GM12878 (cell line): ENCODE results near the gene ZC3H7B. TPM values are rescaled to one million over a fixed set of nuclear protein-coding genes. Genes with fewer than 3 reads are reported as not detected.

ENCODE experiments used
- ATAC-seq: fragments of 200-7000 bp; cut with Tn5 transposase; 3 replicates; pipeline ENCODE4 v1.9.1; 2020; ENCODE audit warnings: mild to moderate bottlenecking, moderate library complexity
- BruUV-seq: library from RNA; stranded (reverse); fragments of 400-500 nt; replicated peaks from 2 replicates; lab custom pipeline; 2021; lab: Mats Ljungman, UMichigan
- CTCF ChIA-PET: fragments of 300-600 bp; sonication (Branson Sonifier 250); formaldehyde crosslinking; extraction: SDS; loops from one replicate; lab custom pipeline; 2021; ENCODE audit warnings: inconsistent platforms; lab: Yijun Ruan, JAX
- POLR2A ChIA-PET: fragments of 350-600 bp; formaldehyde crosslinking; extraction: SDS; loops from one replicate; lab custom pipeline; 2021; ENCODE audit warnings: inconsistent platforms; lab: Charles Lee
- RAD21 ChIA-PET: fragments of 300-600 bp; sonication (Branson Sonifier 250); formaldehyde crosslinking; loops from one replicate; lab custom pipeline; 2023; ENCODE audit warnings: antibody characterized with exemption; ENCODE audit not compliant: unreplicated experiment; lab: Charles Lee
- SMC1A ChIA-PET: fragments of 300-600 bp; sonication (Branson Sonifier 250); formaldehyde crosslinking; loops from one replicate; lab custom pipeline; 2023; ENCODE audit not compliant: unreplicated experiment, uncharacterized antibody; lab: Charles Lee
- DNase-seq: peaks from one replicate; pipeline ENCODE4 v3.0.0-alpha.2; 2011; ENCODE audit warnings: low read depth, low spot score
- FAIRE-seq: peaks from 3 replicates; lab custom pipeline; 2011; peaks lifted over from hg19 to GRCh38; lab: Jason Lieb, UNC
- H2AFZ ChIP-seq: 2 replicates; pipeline ENCODE4 v1.6.0; 2011; ENCODE audit warnings: low read depth, low read length, control low read depth; ENCODE audit not compliant: control insufficient read depth
- H3K27ac ChIP-seq: 2 replicates; pipeline ENCODE4 v1.5.1; 2011; ENCODE audit warnings: control low read depth; ENCODE audit not compliant: control insufficient read depth, insufficient read depth
- H3K27me3 ChIP-seq, 2 experiments: replicated peaks in 1 of 2; 2 replicates each; pipeline versions ENCODE4 v1.6.0 to v1.6.1; 2011; ENCODE audit warnings: low read length in 1 of 2; ENCODE audit not compliant: control insufficient read depth in 2 of 2, insufficient read depth in 2 of 2
- H3K36me3 ChIP-seq, 2 experiments: 2 replicates each; pipeline ENCODE4 v1.5.1; 2011; ENCODE audit warnings: low read length in 1 of 2; ENCODE audit not compliant: control insufficient read depth in 2 of 2, insufficient read depth in 2 of 2
- H3K4me1 ChIP-seq: 2 replicates; pipeline ENCODE4 v1.6.1; 2011; ENCODE audit warnings: mild to moderate bottlenecking, low read length, moderate library complexity, mixed read lengths; ENCODE audit not compliant: control insufficient read depth, insufficient read depth
- H3K4me2 ChIP-seq: 2 replicates; pipeline ENCODE4 v1.6.0; 2011; ENCODE audit warnings: control low read depth; ENCODE audit not compliant: control insufficient read depth, insufficient read depth
- H3K4me3 ChIP-seq: fragments of 200-600 bp; sonication (generic); 2 replicates; pipeline ENCODE4 v1.5.1; 2016
- H3K79me2 ChIP-seq: 2 replicates; pipeline ENCODE4 v1.6.0; 2011; ENCODE audit warnings: low read length; ENCODE audit not compliant: control insufficient read depth, insufficient read depth
- H3K9ac ChIP-seq: 2 replicates; pipeline ENCODE4 v1.8.0; 2011; ENCODE audit warnings: low read length, control low read depth, mixed read lengths; ENCODE audit not compliant: control insufficient read depth, insufficient read depth
- H3K9me3 ChIP-seq: replicated peaks from 3 replicates; pipeline ENCODE4 v1.5.1; 2011; ENCODE audit warnings: mild to moderate bottlenecking, low read length; ENCODE audit not compliant: control insufficient read depth, insufficient read depth
- H4K20me1 ChIP-seq: 2 replicates; pipeline ENCODE4 v1.6.0; 2011; ENCODE audit not compliant: control insufficient read depth, insufficient read depth
- EED ChIP-seq: sonication (generic); IDR thresholded peaks from 2 replicates; pipeline ENCODE4 v1.6.1; 2016; ENCODE audit warnings: antibody characterized with exemption, low read depth
- EGR1 ChIP-seq, 2 experiments: IDR thresholded peaks; 1 replicate in 1 of 2; 2 replicates in 1 of 2; pipeline ENCODE4 v1.6.1; 2011 to 2012; ENCODE audit warnings: low read depth in 2 of 2, low read length in 2 of 2, borderline replicate concordance in 1 of 2, mild to moderate bottlenecking in 1 of 2, moderate library complexity in 1 of 2
- ETV6 ChIP-seq, 2 experiments: fragments of 450-650 bp in 1 of 2; IDR thresholded peaks in 1 of 2; conservative IDR thresholded peaks in 1 of 2; 2 replicates each; pipeline ENCODE4 v1.6.1; 2014; ENCODE audit warnings: antibody characterized with exemption in 1 of 2, borderline replicate concordance in 1 of 2, low read depth in 1 of 2, mild to moderate bottlenecking in 1 of 2, moderate library complexity in 1 of 2
- IKZF1 ChIP-seq: fragments of 450-650 bp; conservative IDR thresholded peaks from 2 replicates; pipeline ENCODE4 v1.6.1; 2017; ENCODE audit warnings: antibody characterized with exemption, mild to moderate bottlenecking
- KAT2A ChIP-seq: conservative IDR thresholded peaks from 2 replicates; pipeline ENCODE4 v1.6.1; 2011; ENCODE audit warnings: low read depth, low read length; ENCODE audit not compliant: control insufficient read depth
- MEF2A ChIP-seq: IDR thresholded peaks from 2 replicates; pipeline ENCODE4 v1.6.1; 2011; ENCODE audit warnings: low read depth, mild to moderate bottlenecking, low read length, moderate library complexity; ENCODE audit not compliant: insufficient read depth
- PAX8 ChIP-seq: fragments of 450-650 bp; IDR thresholded peaks from 2 replicates; pipeline ENCODE4 v1.6.1; 2017; ENCODE audit warnings: mild to moderate bottlenecking, moderate library complexity
- STAT3 ChIP-seq: IDR thresholded peaks from 2 replicates; pipeline ENCODE4 v1.6.1; 2011; ENCODE audit warnings: low read depth, low read length, improper control_type of control experiment
- TAF1 ChIP-seq: IDR thresholded peaks from 2 replicates; pipeline ENCODE4 v1.6.1; 2011; ENCODE audit warnings: mild to moderate bottlenecking, low read depth, low read length, borderline replicate concordance
- WGBS: methylation state at CpG from one replicate; pipeline ENCODE4 v1.1.6; 2016; ENCODE audit warnings: low lambda C conversion rate; ENCODE audit not compliant: insufficient replicate concordance, insufficient coverage; ENCODE audit errors: missing lambda C conversion rate; 5-methylcytosine and 5-hydroxymethylcytosine counted together
- in situ Hi-C: fragments of 300-500 bp; cut with MboI; formaldehyde crosslinking; loops from 9 replicates; pipeline ENCODE4 v1.14.3; 2018; ENCODE audit warnings: mixed read lengths
- intact Hi-C: fragments of 100-400 bp; cut with micrococcal nuclease; formaldehyde crosslinking; loops from one replicate; pipeline ENCODE4 v1.14.2; 2022; ENCODE audit not compliant: unreplicated experiment
- polyA plus RNA-seq, 11 experiments: library from polyadenylated mRNA; depleted of rRNA in 4 of 11; unstranded in 6 of 11; stranded (reverse) in 5 of 11; fragments of >200 nt; fragmentation: Nextera tagmentation in 4 of 11; fragmentation: Illumina TruSeq in 1 of 11; extraction: Ambion mirVana in 4 of 11; extraction: Trizol in 1 of 11; gene quantifications; 1 replicate in 1 of 11; 2 replicates in 10 of 11; pipeline versions ENCODE4 v1.2.1 to v1.2.3, GENCODE V29; 2011 to 2016; ENCODE audit warnings: inconsistent platforms in 2 of 11, missing spikeins in 2 of 11, low read depth in 1 of 11
- total RNA-seq, 4 experiments: library from RNA; depleted of rRNA in 3 of 4; stranded (reverse); fragments of >200 nt in 3 of 4; fragmentation: Illumina TruSeq in 1 of 4; extraction: Trizol in 1 of 4; gene quantifications; 2 replicates each; pipeline versions ENCODE4 v1.2.1 to v1.2.3, GENCODE V29; 2013 to 2021
- TF ChIP-seq, protein P1 (sequence below): fragments of 450-650 bp; IDR thresholded peaks from 2 replicates; pipeline ENCODE4 v1.6.1; 2014; ENCODE audit warnings: mild to moderate bottlenecking

ZC3H7B gene
- total and polyA plus RNA-seq, 10 of the 15 experiments (the other 5 are each of a cell fraction or from before 2014, with no cell fraction given): 0.26 to 52.3 (median 22.4) TPM

DNA sequence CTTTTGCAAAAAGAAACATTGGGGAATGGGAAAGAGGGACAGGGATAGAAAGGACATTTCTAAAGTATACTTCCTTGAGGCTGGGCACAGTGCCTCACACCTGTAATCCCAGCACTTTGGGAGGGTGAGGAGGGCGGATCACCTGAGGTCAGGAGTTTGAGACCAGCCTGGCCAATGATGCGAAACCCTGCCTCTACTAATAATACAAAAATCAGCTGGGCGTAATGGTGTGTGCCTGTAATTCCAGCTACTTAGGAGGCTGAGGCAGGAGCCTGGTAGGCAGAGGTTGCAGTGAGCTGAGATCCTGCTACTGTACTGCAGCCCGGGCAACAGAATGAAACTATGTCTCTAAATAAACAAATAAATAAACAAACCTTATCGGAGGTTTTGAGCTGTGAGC lies 64.1 kb downstream of the ZC3H7B start:
- intact Hi-C loops: no loop called here
- Histone ChIP-seq H3K9ac (no peak overlapping the region), H3K4me2 (no peak overlapping the region), H3K4me1 (no peaks in the 10 kb centered on the region), H3K9me3 (no peaks in the 10 kb centered on the region), H3K4me3 (no peak overlapping the region), H3K36me3 (no peaks in the 10 kb centered on the region), H3K79me2 (no peaks in the 10 kb centered on the region), H4K20me1 (no peaks in the 10 kb centered on the region), H3K27ac (no peak overlapping the region), H2AFZ (no peak overlapping the region), H3K27me3 (peaks cover 0 to 3% of the 10 kb centered on the region in 2 experiments; a peak in 1 of 4 replicates)
- TF ChIP-seq EED: no peak
- no peak for TF ChIP-seq KAT2A
- no peak for TF ChIP-seq TAF1
- TF ChIP-seq ETV6 (conservative IDR thresholded peaks at IDR 0.05 in 1 of 2, IDR thresholded peaks at IDR 0.05 in 1 of 2; ENCODE audit: borderline replicate concordance in 1 of 2, low read depth in 1 of 2): no peak
- TF ChIP-seq EGR1 (IDR thresholded peaks at IDR 0.05; ENCODE audit: borderline replicate concordance in 1 of 2, low read depth in 2 of 2, low read length in 2 of 2): no peak
- TF ChIP-seq PAX8: no peak
- no peak for TF ChIP-seq STAT3
- TF ChIP-seq, protein P1, sequence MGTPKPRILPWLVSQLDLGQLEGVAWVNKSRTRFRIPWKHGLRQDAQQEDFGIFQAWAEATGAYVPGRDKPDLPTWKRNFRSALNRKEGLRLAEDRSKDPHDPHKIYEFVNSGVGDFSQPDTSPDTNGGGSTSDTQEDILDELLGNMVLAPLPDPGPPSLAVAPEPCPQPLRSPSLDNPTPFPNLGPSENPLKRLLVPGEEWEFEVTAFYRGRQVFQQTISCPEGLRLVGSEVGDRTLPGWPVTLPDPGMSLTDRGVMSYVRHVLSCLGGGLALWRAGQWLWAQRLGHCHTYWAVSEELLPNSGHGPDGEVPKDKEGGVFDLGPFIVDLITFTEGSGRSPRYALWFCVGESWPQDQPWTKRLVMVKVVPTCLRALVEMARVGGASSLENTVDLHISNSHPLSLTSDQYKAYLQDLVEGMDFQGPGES: no peak
- TF ChIP-seq MEF2A: no peak
- TF ChIP-seq IKZF1: no peak
- BruUV-seq: no TSS peak
- RAD21 ChIA-PET: no interaction called here
- SMC1A ChIA-PET: interaction anchor here (0.6 to 1.5 kb wide), 2 partner anchors 11 to 76 kb away, joined by 3 read pairs; no protein-coding TSS in a partner anchor
- no peak for DNase-seq
- 67% methylated on average over 5 of the region's 5 CpGs for WGBS
- ATAC-seq: no peak
- FAIRE-seq: no peak
- in situ Hi-C loops: no loop called here
- CTCF ChIA-PET: interaction anchor here (1.5 kb wide), 1 partner anchor 39 kb away, joined by 3 read pairs; no protein-coding TSS in a partner anchor
- POLR2A ChIA-PET: interaction anchor here (0.6 kb wide), 1 partner anchor 409 kb away, joined by 3 read pairs; no protein-coding TSS in a partner anchor
